Breast epithelium (tissue), 3 donors: Measurements from ENCODE around the gene LPP.

Source experiments
- POLR2A ChIP-seq: fragments of 450-650 bp; IDR thresholded peaks from one replicate; pipeline ENCODE4 v1.6.1; 2016; ENCODE audit warnings: antibody characterized with exemption, mild to moderate bottlenecking, moderate library complexity
- POLR2AphosphoS5 ChIP-seq, 3 donors: sonication (generic); formaldehyde crosslinking; IDR thresholded peaks; one replicate each; pipeline ENCODE4 v1.6.1; 2017; ENCODE audit warnings: antibody characterized with exemption in 3 of 3
- TF ChIP-seq, protein P1 (sequence below), 3 donors: fragments of 450-650 bp; IDR thresholded peaks; one replicate each; pipeline ENCODE4 v1.5.1; 2016 to 2017; ENCODE audit warnings: antibody characterized with exemption in 3 of 3, mild to moderate bottlenecking in 3 of 3, moderate library complexity in 3 of 3

DNA sequence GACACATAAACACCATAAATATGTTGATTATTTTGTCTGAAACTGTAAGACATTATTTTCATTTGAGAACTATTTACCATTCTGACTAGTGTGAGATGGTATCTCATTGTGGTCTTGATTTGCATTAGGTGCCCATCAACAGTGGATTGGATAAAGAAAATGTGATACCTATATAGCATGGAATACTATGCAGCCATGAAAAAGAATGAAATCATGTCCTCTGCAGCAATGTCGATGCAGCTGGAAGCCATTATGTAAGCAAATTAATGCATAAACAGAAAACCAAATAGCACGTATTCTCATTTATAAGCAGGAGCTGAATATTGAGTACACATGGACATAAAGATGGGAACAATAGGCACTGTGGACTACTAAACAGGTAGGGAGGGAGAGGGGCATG is 759.1 kb downstream of the LPP start:
- TF ChIP-seq POLR2AphosphoS5 (IDR thresholded peaks at IDR 0.05) (no peak), POLR2A (no peak)
- TF ChIP-seq, protein P1, sequence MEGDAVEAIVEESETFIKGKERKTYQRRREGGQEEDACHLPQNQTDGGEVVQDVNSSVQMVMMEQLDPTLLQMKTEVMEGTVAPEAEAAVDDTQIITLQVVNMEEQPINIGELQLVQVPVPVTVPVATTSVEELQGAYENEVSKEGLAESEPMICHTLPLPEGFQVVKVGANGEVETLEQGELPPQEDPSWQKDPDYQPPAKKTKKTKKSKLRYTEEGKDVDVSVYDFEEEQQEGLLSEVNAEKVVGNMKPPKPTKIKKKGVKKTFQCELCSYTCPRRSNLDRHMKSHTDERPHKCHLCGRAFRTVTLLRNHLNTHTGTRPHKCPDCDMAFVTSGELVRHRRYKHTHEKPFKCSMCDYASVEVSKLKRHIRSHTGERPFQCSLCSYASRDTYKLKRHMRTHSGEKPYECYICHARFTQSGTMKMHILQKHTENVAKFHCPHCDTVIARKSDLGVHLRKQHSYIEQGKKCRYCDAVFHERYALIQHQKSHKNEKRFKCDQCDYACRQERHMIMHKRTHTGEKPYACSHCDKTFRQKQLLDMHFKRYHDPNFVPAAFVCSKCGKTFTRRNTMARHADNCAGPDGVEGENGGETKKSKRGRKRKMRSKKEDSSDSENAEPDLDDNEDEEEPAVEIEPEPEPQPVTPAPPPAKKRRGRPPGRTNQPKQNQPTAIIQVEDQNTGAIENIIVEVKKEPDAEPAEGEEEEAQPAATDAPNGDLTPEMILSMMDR (IDR thresholded peaks at IDR 0.05) = no peak
